ENCODE results near the gene MYRIP.
"Not testable (repeated sequence)": the region's sequence is repeated elsewhere in the genome, so short reads cannot be mapped to it uniquely, and the experiment has no call there.

MYRIP gene

GRCh38 chr3:40084424-40084823 lies 275.0 kb downstream of the MYRIP start:
- not testable (repeated sequence) for DNase-seq (ENCODE audit: low spot score)

- no peak for DNase-seq (ENCODE audit: low spot score)
Measured at GRCh38 chr3:40086890-40087883, 277.8 kb downstream of the MYRIP start.

- DNase-seq (ENCODE audit: low spot score) = no peak
Measured at GRCh38 chr3:40088527-40089170, 279.2 kb downstream of the MYRIP start.

- DNase-seq (ENCODE audit: low spot score) = no peak
Measured at GRCh38 chr3:40096661-40097111, 287.3 kb downstream of the MYRIP start.

GRCh38 chr3:40097131-40098117 lies 288.0 kb downstream of the MYRIP start:
- no peak for DNase-seq (ENCODE audit: low spot score)

GRCh38 chr3:40098261-40098759 lies 288.9 kb downstream of the MYRIP start:
- no peak for DNase-seq (ENCODE audit: low spot score)

- no peak for DNase-seq (ENCODE audit: low spot score)
Measured at GRCh38 chr3:40099871-40100270, 290.5 kb downstream of the MYRIP start.

- no peak for DNase-seq (ENCODE audit: low spot score)
Measured at GRCh38 chr3:40102182-40102581, 292.8 kb downstream of the MYRIP start.

GRCh38 chr3:40103829-40104228 lies 294.4 kb downstream of the MYRIP start:
- no peak for DNase-seq (ENCODE audit: low spot score)

- DNase-seq (ENCODE audit: low spot score) = no peak
Measured at GRCh38 chr3:40104441-40104840, 295.0 kb downstream of the MYRIP start.

GRCh38 chr3:40108643-40109042 lies 299.2 kb downstream of the MYRIP start:
- DNase-seq (ENCODE audit: low spot score) = no peak

GRCh38 chr3:40109641-40110490 lies 300.5 kb downstream of the MYRIP start:
- DNase-seq (ENCODE audit: low spot score) = no peak

- DNase-seq (ENCODE audit: low spot score) = no peak
Measured at GRCh38 chr3:40116478-40117177, 307.2 kb downstream of the MYRIP start.

GRCh38 chr3:40118091-40118490 lies 308.7 kb downstream of the MYRIP start:
- DNase-seq (ENCODE audit: low spot score) = no peak

- DNase-seq (ENCODE audit: low spot score) = no peak
Measured at GRCh38 chr3:40120067-40120692, 310.8 kb downstream of the MYRIP start.

- no peak for DNase-seq (ENCODE audit: low spot score)
Measured at GRCh38 chr3:40120806-40121205, 311.4 kb downstream of the MYRIP start.

- DNase-seq (ENCODE audit: low spot score) = no peak
Measured at GRCh38 chr3:40124918-40125317, 315.5 kb downstream of the MYRIP start.

- DNase-seq (ENCODE audit: low spot score) = no peak
Measured at GRCh38 chr3:40128166-40128565, 318.8 kb downstream of the MYRIP start.

GRCh38 chr3:40129510-40129909 lies 320.1 kb downstream of the MYRIP start:
- DNase-seq (ENCODE audit: low spot score) = no peak

GRCh38 chr3:40129981-40130380 lies 320.6 kb downstream of the MYRIP start:
- no peak for DNase-seq (ENCODE audit: low spot score)
